ENCODE measurements around the gene CBLB.

CBLB gene

DNA sequence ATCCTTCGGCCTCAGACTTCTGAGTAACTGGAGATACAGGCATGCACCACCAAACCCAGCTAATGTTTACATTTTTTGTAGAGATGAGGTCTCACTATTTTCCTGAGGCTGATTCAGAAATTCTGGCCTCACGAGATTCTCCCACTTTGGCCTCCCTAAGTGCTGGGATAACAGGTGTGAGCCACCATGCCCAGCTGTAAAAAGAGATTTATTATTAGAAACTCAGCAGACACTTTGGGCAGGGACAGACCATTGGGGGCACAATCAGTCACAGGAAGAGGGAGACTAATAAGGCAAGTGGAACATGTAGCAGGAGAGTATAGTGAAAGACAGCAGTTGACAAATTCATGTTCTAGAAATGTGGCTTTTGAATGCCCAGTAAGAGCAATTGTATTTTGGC lies 249.2 kb downstream of the CBLB start:
- TF ChIP-seq, protein P1, sequence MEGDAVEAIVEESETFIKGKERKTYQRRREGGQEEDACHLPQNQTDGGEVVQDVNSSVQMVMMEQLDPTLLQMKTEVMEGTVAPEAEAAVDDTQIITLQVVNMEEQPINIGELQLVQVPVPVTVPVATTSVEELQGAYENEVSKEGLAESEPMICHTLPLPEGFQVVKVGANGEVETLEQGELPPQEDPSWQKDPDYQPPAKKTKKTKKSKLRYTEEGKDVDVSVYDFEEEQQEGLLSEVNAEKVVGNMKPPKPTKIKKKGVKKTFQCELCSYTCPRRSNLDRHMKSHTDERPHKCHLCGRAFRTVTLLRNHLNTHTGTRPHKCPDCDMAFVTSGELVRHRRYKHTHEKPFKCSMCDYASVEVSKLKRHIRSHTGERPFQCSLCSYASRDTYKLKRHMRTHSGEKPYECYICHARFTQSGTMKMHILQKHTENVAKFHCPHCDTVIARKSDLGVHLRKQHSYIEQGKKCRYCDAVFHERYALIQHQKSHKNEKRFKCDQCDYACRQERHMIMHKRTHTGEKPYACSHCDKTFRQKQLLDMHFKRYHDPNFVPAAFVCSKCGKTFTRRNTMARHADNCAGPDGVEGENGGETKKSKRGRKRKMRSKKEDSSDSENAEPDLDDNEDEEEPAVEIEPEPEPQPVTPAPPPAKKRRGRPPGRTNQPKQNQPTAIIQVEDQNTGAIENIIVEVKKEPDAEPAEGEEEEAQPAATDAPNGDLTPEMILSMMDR (conservative IDR thresholded peaks at IDR 0.05; ENCODE audit: low read depth, low read length), result no peak
- no peak for DNase-seq (ENCODE audit: low read depth)
- no peak overlapping the region for H3K4me3 ChIP-seq (ENCODE audit: low read depth, low read length)

DNA sequence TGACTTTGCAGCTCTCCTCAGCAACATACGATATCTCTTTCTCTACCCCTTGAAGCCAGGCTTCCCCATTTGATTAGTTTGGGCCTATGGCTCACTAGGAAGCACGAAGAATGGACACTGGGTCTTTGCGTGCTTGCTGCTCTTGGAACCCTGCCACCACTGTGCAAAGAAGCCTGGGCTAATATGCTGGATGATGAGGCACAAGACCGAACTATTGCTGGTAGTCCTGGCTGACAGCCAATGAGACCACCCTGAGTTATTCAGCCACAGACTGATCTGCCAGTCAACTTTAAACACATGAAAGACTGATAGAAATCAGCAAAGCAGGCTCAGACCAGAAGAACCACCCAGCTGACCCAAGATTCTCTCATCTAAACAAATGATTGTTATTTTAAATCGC lies 250.3 kb downstream of the CBLB start:
- H3K4me3 ChIP-seq (ENCODE audit: low read depth, low read length), result no peak overlapping the region
- TF ChIP-seq, protein P1 (conservative IDR thresholded peaks at IDR 0.05; ENCODE audit: low read depth, low read length), result no peak
- DNase-seq (ENCODE audit: low read depth), result no peak

DNA sequence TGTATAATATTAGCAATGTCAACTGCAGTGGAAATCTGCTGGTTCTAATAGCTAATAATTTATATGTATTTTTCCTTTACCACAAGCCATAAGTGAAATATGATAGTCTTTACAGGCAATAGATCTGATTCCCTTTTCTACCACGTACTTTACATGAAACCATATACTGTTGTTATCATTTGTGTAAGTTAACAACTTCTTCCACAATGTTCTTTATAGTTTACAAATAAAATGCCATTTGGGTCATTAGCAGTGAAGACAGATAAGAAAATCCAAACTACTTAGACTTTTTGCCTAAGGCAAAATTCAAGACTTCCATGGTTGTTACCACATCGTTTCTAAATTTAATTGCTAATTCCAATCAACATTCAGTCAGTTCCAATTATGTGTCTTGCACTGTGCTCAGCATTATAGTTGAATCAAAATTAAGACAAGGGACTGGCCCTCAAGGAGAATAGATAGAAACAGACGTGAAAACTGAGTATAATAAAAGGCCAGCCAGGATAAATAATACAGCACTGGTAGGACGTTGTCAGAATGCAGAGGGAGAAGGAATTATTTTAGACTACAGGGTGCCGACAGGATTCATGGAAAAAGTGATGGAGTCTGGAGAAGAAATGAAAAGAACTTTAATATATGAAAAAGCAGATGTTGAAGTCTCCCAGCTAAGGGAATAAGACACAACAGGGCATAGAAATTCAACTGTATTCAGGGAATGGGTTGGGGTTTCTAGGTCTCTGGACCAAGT lies 252.3 kb downstream of the CBLB start:
- no peak for DNase-seq (ENCODE audit: low read depth)
- TF ChIP-seq, protein P1 (conservative IDR thresholded peaks at IDR 0.05; ENCODE audit: low read depth, low read length), result no peak
- H3K4me3 ChIP-seq (ENCODE audit: low read depth, low read length), result no peak overlapping the region

DNA sequence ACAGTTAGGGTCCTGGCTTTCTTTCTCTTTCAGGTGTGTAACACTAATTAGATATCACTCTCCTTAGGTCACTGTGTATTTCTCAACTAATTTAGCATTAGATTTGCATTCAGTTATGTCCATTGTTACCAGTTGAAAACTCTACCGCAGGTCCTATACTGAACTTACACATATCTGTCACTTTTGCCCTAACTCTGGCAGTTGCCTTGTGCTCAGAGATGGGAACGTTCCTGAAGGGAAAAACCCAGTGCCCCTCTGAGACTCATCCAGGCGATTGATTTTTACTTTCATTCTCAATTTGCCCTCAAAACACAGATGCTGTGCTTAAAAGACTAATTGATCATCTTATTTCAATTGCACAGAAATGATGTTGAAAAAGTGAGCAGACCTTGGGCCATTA lies 253.0 kb downstream of the CBLB start:
- TF ChIP-seq, protein P1 (conservative IDR thresholded peaks at IDR 0.05; ENCODE audit: low read depth, low read length), result no peak
- no peak for DNase-seq (ENCODE audit: low read depth)

DNA sequence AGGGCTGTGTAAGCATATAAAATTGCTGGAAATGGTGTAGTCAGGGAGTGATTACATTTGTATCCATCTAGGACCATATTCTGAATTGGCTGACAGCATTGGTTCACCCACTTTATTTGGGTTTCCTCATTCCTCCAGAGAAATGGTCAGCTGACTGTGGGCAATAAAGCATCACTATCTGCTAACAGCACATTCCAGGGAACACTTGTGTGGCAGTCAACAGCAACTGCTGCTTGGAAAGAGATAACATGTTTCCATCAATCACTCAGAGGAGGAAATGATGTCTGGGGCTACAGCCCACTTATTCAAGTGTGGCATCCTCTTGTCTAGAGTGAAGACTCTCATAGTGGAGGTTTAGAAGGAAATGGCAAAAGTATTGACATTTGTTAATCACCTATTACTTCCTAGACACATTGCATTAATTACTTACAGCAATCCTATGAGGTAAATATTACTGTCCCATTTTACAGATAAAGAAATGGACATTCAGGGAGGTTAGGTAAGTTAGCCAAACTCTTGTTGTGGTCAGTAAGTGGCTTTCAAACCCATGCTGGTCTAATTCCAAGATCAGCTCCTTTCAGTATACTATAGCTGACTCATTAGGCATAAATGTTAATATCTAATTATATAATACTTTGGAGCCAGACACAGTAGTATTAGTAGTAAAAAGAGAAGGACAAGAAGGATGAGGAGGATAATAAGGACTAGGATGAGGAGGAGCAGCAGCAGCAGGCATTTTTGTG lies 254.4 kb downstream of the CBLB start:
- TF ChIP-seq, protein P1 (conservative IDR thresholded peaks at IDR 0.05; ENCODE audit: low read depth, low read length), result no peak
- DNase-seq (ENCODE audit: low read depth), result peak; percentile 18
- no peak overlapping the region for H3K4me3 ChIP-seq (ENCODE audit: low read depth, low read length)

More for the DNA sequence above, 253.0 kb downstream of the CBLB start:
- no peak overlapping the region for H3K4me3 ChIP-seq (ENCODE audit: low read depth, low read length)

DNA sequence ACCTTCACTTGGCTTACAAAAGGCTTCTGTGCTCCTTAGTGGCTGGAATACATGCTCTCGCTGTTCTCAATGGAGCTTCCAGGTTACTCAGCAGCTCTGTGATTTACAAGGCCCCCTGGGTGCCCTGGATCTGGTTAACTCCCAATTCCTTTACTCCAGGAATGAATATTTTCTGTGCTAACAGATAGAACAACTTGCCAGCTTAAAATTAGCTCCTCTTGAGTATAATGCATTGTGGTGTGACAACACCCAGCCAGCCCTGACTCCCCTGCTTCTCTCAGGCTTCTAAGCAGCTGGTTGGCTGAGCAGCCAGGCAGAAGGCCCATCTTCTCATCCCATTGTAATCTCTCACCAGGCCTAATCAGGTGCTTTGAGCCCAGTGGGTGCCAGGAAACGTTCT lies 255.7 kb downstream of the CBLB start:
- no peak for DNase-seq (ENCODE audit: low read depth)
- H3K4me3 ChIP-seq (ENCODE audit: low read depth, low read length), result no peak overlapping the region
- TF ChIP-seq, protein P1 (conservative IDR thresholded peaks at IDR 0.05; ENCODE audit: low read depth, low read length), result no peak

All from choroid plexus epithelial cell (primary cell).